Ectodermal cell (in vitro differentiated cells): Measurements from ENCODE around the gene SAMD8.
"Not testable (repeated sequence)": the region's sequence is repeated elsewhere in the genome, so short reads cannot be mapped to it uniquely, and the experiment has no call there.

ENCODE experiments used
- H3K27ac ChIP-seq: 2 replicates; pipeline ENCODE4 v1.7.0; 2013; ENCODE audit warnings: mild to moderate bottlenecking, low read depth, low read length; ENCODE audit not compliant: insufficient read depth, poor library complexity, severe bottlenecking
- H3K27me3 ChIP-seq: 2 replicates; pipeline ENCODE4 v1.7.0; 2013; ENCODE audit warnings: mild to moderate bottlenecking, low read length; ENCODE audit not compliant: insufficient read depth, control insufficient read depth, poor library complexity, severe bottlenecking
- H3K36me3 ChIP-seq: one replicate; pipeline ENCODE4 v1.7.0; 2013; ENCODE audit warnings: low read length; ENCODE audit not compliant: control insufficient read depth, insufficient read depth
- H3K4me1 ChIP-seq: one replicate; pipeline ENCODE4 v1.7.0; 2013; ENCODE audit warnings: low read length; ENCODE audit not compliant: control insufficient read depth, insufficient read depth
- H3K4me3 ChIP-seq: 2 replicates; pipeline ENCODE4 v1.7.0; 2013; ENCODE audit warnings: low read depth, low read length, control low read depth; ENCODE audit not compliant: insufficient read depth
- H3K9me3 ChIP-seq: 2 replicates; pipeline ENCODE4 v1.7.0; 2013; ENCODE audit warnings: mild to moderate bottlenecking, low read length, moderate library complexity; ENCODE audit not compliant: control insufficient read depth
- WGBS, 2 experiments: methylation state at CpG; one replicate each; pipeline ENCODE4 v1.1.7; 2013; ENCODE audit warnings: missing lambda C conversion rate in 2 of 2; 5-methylcytosine and 5-hydroxymethylcytosine counted together

SAMD8 gene

GRCh38 chr10:75121322-75121721, 9.9 kb downstream of the SAMD8 start:
- 85% methylated on average over 1 of the region's 1 CpG for WGBS, 2 experiments
- H3K9me3 ChIP-seq = no peaks in the 10 kb centered on the region
- H3K4me1 ChIP-seq = no peaks in the 10 kb centered on the region
- no peaks in the 10 kb centered on the region for H3K36me3 ChIP-seq
- H3K27me3 ChIP-seq = no peaks in the 10 kb centered on the region
- H3K4me3 ChIP-seq = no peak overlapping the region
- no peak overlapping the region for H3K27ac ChIP-seq

- WGBS, 2 experiments = 94 to 98% methylated on average over 2 to 3 of the region's 4 CpGs
- Histone ChIP-seq H3K36me3 (no peaks in the 10 kb centered on the region), H3K9me3 (no peaks in the 10 kb centered on the region), H3K27ac (no peak overlapping the region), H3K4me3 (no peak overlapping the region), H3K27me3 (no peaks in the 10 kb centered on the region), H3K4me1 (no peaks in the 10 kb centered on the region)
These were observed 11.0 kb downstream of the SAMD8 start for GRCh38 chr10:75122505-75122904.

- Histone ChIP-seq H3K4me3 (no peak overlapping the region), H3K36me3 (no peaks in the 10 kb centered on the region), H3K27ac (no peak overlapping the region), H3K4me1 (no peaks in the 10 kb centered on the region), H3K27me3 (no peaks in the 10 kb centered on the region), H3K9me3 (no peaks in the 10 kb centered on the region)
- 81 to 87% methylated on average over 4 of the region's 4 CpGs for WGBS, 2 experiments
These were observed 11.7 kb downstream of the SAMD8 start for GRCh38 chr10:75123088-75123682.

GRCh38 chr10:75126277-75126676, 14.8 kb downstream of the SAMD8 start:
- Histone ChIP-seq H3K9me3 (no peaks in the 10 kb centered on the region), H3K27ac (no peak overlapping the region), H3K27me3 (no peaks in the 10 kb centered on the region), H3K4me1 (no peaks in the 10 kb centered on the region), H3K4me3 (no peak overlapping the region), H3K36me3 (no peaks in the 10 kb centered on the region)
- 90 to 95% methylated on average over 2 of the region's 2 CpGs for WGBS, 2 experiments

GRCh38 chr10:75127471-75127870, 16.0 kb downstream of the SAMD8 start:
- Histone ChIP-seq H3K9me3 (no peaks in the 10 kb centered on the region), H3K27me3 (no peaks in the 10 kb centered on the region), H3K4me1 (no peaks in the 10 kb centered on the region), H3K36me3 (no peaks in the 10 kb centered on the region), H3K4me3 (no peak overlapping the region), H3K27ac (no peak overlapping the region)
- 88 to 100% methylated on average over 1 to 2 of the region's 2 CpGs for WGBS, 2 experiments

GRCh38 chr10:75128985-75129384, 17.5 kb downstream of the SAMD8 start:
- not testable (repeated sequence) for H3K27ac ChIP-seq, H3K36me3 ChIP-seq, H3K4me3 ChIP-seq, H3K4me1 ChIP-seq, H3K27me3 ChIP-seq, H3K9me3 ChIP-seq
- 83 to 100% methylated on average over 1 of the region's 1 CpG for WGBS, 2 experiments

- Histone ChIP-seq H3K27me3 (no peaks in the 10 kb centered on the region), H3K36me3 (no peaks in the 10 kb centered on the region), H3K27ac (no peak overlapping the region), H3K4me1 (no peaks in the 10 kb centered on the region), H3K4me3 (no peak overlapping the region), H3K9me3 (no peaks in the 10 kb centered on the region)
- 86 to 100% methylated on average over 1 of the region's 1 CpG for WGBS, 2 experiments
These were observed 18.1 kb downstream of the SAMD8 start for GRCh38 chr10:75129537-75129936.

- not testable (repeated sequence) for H3K4me3 ChIP-seq, H3K9me3 ChIP-seq, H3K27me3 ChIP-seq, H3K4me1 ChIP-seq, H3K36me3 ChIP-seq, H3K27ac ChIP-seq
- 77 to 85% methylated on average over 3 of the region's 3 CpGs for WGBS, 2 experiments
These were observed 22.2 kb downstream of the SAMD8 start for GRCh38 chr10:75133701-75134100.

GRCh38 chr10:75136346-75136745, 24.9 kb downstream of the SAMD8 start:
- Histone ChIP-seq H3K4me3 (no peak overlapping the region), H3K9me3 (no peaks in the 10 kb centered on the region), H3K27me3 (no peaks in the 10 kb centered on the region), H3K36me3 (no peaks in the 10 kb centered on the region), H3K27ac (no peak overlapping the region), H3K4me1 (no peaks in the 10 kb centered on the region)
- WGBS, 2 experiments = 95 to 100% methylated on average over 1 of the region's 1 CpG

- no peaks in the 10 kb centered on the region for H3K36me3 ChIP-seq
- H3K4me3 ChIP-seq = no peak overlapping the region
- WGBS, 2 experiments = 75 to 83% methylated on average over 2 of the region's 3 CpGs
- H3K27ac ChIP-seq = no peak overlapping the region
- no peaks in the 10 kb centered on the region for H3K27me3 ChIP-seq
- H3K4me1 ChIP-seq = no peaks in the 10 kb centered on the region
- H3K9me3 ChIP-seq = no peaks in the 10 kb centered on the region
These were observed 26.3 kb downstream of the SAMD8 start for GRCh38 chr10:75137533-75138438.
